ENCODE results near the gene NUMB. TPM values are rescaled to one million over a fixed set of nuclear protein-coding genes. Genes with fewer than 3 reads are reported as not detected.

NUMB gene
- total and polyA plus RNA-seq, 2 experiments from 2014 or later, result 64.8 to 142 TPM

DNA sequence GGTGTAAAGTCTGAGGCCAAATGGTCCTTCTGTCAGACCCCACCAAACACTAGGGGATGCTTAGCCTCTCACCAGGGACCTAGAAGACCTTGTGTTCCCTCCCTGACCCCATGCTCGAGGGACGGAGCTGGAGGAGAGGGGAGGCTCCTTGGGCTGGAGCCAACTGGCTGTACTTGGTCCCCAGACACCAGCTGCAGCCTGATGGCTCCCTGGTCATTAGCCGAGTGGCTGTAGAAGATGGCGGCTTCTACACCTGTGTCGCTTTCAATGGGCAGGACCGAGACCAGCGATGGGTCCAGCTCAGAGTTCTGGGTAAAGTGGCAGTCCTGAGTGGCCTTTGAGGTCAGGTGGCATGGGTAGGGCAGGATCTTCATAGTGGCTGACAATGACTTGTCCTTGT is 192.0 kb downstream of the NUMB start:
- no peak for TF ChIP-seq EZH2phosphoT487 (IDR thresholded peaks at IDR 0.05; ENCODE audit: insufficient read depth, low read depth)
- no peak for TF ChIP-seq EZH2 (IDR thresholded peaks at IDR 0.05; ENCODE audit: insufficient read depth, poor library complexity, severe bottlenecking)
- in situ Hi-C loops (cut with MboI), result no loop called here
- no peaks in the 10 kb centered on the region for H3K79me2 ChIP-seq (ENCODE audit: insufficient read depth)
- H3K9ac ChIP-seq, result no peak overlapping the region
- no peaks in the 10 kb centered on the region for H3K4me1 ChIP-seq (ENCODE audit: insufficient read depth)
- no peak for DNase-seq
- H3F3A ChIP-seq (ENCODE audit: insufficient read depth), result peaks cover 38% of the 10 kb centered on the region
- no peaks in the 10 kb centered on the region for H3K9me3 ChIP-seq (ENCODE audit: low read depth)
- no peak overlapping the region for H2AFZ ChIP-seq
- WGBS, 2 experiments (ENCODE audit: low coverage in 1 of 2, low lambda C conversion rate in 2 of 2, missing lambda C conversion rate in 2 of 2), result 84 to 85% methylated on average over 7 of the region's 7 CpGs
- H4K20me1 ChIP-seq (ENCODE audit: insufficient read depth), result no peaks in the 10 kb centered on the region
- H3K9me2 ChIP-seq (ENCODE audit: insufficient read depth), result no peaks in the 10 kb centered on the region
- H3K4me3 ChIP-seq, result no peak overlapping the region
- no peaks in the 10 kb centered on the region for H3K36me3 ChIP-seq (ENCODE audit: low read depth)
- H3K27ac ChIP-seq, result no peak overlapping the region
- no peak overlapping the region for H3K4me2 ChIP-seq (ENCODE audit: unreplicated experiment)
- H3K27me3 ChIP-seq (replicated peaks; ENCODE audit: insufficient read depth), result no peaks in the 10 kb centered on the region

DNA sequence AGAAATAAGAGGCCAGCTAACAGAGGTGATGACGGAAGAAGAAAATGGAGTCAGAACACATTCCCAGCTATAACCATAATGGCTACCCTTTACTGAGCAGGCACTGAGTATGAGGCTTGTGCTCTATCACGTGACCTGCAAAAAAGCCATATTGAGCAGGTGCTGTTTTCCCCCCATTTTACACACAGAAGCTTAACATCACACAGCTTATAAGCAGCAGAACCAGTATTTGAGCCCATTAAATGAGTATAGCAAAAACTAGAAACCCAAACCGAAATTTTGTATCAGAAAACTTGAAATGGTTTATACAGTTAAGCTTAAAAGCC is 192.7 kb downstream of the NUMB start:
- no peaks in the 10 kb centered on the region for H3K79me2 ChIP-seq (ENCODE audit: insufficient read depth)
- H3F3A ChIP-seq (ENCODE audit: insufficient read depth), result peaks cover 31% of the 10 kb centered on the region
- H3K27ac ChIP-seq, result no peak overlapping the region
- no peak overlapping the region for H3K4me3 ChIP-seq
- DNase-seq, result no peak
- no peak overlapping the region for H3K4me2 ChIP-seq (ENCODE audit: unreplicated experiment)
- H2AFZ ChIP-seq, result no peak overlapping the region
- 94 to 95% methylated on average over 3 of the region's 3 CpGs for WGBS, 2 experiments (ENCODE audit: low coverage in 1 of 2, low lambda C conversion rate in 2 of 2, missing lambda C conversion rate in 2 of 2)
- H3K9me3 ChIP-seq (ENCODE audit: low read depth), result no peaks in the 10 kb centered on the region
- no peaks in the 10 kb centered on the region for H3K4me1 ChIP-seq (ENCODE audit: insufficient read depth)
- in situ Hi-C loops (cut with MboI), result no loop called here
- no peaks in the 10 kb centered on the region for H3K9me2 ChIP-seq (ENCODE audit: insufficient read depth)
- H4K20me1 ChIP-seq (ENCODE audit: insufficient read depth), result no peaks in the 10 kb centered on the region
- TF ChIP-seq EZH2 (IDR thresholded peaks at IDR 0.05; ENCODE audit: insufficient read depth, poor library complexity, severe bottlenecking) (no peak), EZH2phosphoT487 (IDR thresholded peaks at IDR 0.05; ENCODE audit: insufficient read depth, low read depth) (no peak)
- no peak overlapping the region for H3K9ac ChIP-seq
- H3K27me3 ChIP-seq (replicated peaks; ENCODE audit: insufficient read depth), result no peaks in the 10 kb centered on the region
- H3K36me3 ChIP-seq (ENCODE audit: low read depth), result no peaks in the 10 kb centered on the region

DNA sequence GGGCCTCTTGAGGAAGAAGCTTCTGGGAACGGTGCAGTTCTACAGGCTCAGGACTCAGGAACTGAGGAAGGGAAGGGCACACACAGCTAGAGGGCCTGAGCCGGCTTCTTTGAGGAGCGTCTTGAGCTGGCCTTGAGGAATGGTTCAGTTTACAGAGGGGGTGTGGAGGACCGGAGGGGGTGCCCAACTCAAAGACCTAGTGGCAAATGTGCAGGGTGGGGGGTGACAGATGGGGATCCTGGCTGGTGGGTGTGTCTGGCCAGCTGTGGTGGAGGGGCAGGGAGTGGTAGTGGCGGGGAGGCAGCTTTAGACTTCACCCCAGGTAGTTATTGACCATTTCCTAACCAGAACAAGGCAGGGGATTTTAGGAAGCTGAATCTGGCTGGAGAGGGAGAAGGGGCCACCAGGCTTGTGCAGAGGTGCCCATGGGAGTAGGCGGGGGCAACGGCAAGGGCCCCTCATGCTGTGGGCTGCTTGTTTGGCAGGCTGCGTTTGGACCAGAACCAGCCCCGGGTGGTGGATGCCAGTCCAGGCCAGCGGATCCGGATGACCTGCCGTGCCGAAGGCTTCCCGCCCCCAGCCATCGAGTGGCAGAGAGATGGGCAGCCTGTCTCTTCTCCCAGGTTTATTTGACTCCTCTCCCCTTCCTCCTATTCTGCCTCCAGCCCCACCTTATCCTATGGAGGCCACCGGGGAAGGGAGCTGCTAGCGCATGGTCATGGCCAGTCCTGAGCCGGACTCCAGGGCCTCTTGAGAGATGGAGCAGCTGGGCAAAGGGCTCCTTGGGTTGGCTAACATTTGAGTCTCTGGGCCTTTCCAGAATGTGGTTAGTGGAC is 193.2 kb downstream of the NUMB start:
- Histone ChIP-seq H3K4me2 (ENCODE audit: unreplicated experiment) (no peak overlapping the region), H3K9ac (no peak overlapping the region), H3K4me3 (no peak overlapping the region), H3K9me3 (ENCODE audit: low read depth) (no peaks in the 10 kb centered on the region), H3K27me3 (replicated peaks; ENCODE audit: insufficient read depth) (no peaks in the 10 kb centered on the region), H3K27ac (no peak overlapping the region), H3K36me3 (ENCODE audit: low read depth) (no peaks in the 10 kb centered on the region), H2AFZ (no peak overlapping the region), H3F3A (ENCODE audit: insufficient read depth) (peaks cover 25% of the 10 kb centered on the region), H3K4me1 (ENCODE audit: insufficient read depth) (no peaks in the 10 kb centered on the region), H3K9me2 (ENCODE audit: insufficient read depth) (no peaks in the 10 kb centered on the region), H4K20me1 (ENCODE audit: insufficient read depth) (no peaks in the 10 kb centered on the region), H3K79me2 (ENCODE audit: insufficient read depth) (no peaks in the 10 kb centered on the region)
- in situ Hi-C loops (cut with MboI), result no loop called here
- no peak for DNase-seq
- 70 to 79% methylated on average over 12 to 18 of the region's 18 CpGs for WGBS, 2 experiments (ENCODE audit: low coverage in 1 of 2, low lambda C conversion rate in 2 of 2, missing lambda C conversion rate in 2 of 2)
- no peak for TF ChIP-seq EZH2phosphoT487 (IDR thresholded peaks at IDR 0.05; ENCODE audit: insufficient read depth, low read depth)
- TF ChIP-seq EZH2 (IDR thresholded peaks at IDR 0.05; ENCODE audit: insufficient read depth, poor library complexity, severe bottlenecking), result no peak

DNA sequence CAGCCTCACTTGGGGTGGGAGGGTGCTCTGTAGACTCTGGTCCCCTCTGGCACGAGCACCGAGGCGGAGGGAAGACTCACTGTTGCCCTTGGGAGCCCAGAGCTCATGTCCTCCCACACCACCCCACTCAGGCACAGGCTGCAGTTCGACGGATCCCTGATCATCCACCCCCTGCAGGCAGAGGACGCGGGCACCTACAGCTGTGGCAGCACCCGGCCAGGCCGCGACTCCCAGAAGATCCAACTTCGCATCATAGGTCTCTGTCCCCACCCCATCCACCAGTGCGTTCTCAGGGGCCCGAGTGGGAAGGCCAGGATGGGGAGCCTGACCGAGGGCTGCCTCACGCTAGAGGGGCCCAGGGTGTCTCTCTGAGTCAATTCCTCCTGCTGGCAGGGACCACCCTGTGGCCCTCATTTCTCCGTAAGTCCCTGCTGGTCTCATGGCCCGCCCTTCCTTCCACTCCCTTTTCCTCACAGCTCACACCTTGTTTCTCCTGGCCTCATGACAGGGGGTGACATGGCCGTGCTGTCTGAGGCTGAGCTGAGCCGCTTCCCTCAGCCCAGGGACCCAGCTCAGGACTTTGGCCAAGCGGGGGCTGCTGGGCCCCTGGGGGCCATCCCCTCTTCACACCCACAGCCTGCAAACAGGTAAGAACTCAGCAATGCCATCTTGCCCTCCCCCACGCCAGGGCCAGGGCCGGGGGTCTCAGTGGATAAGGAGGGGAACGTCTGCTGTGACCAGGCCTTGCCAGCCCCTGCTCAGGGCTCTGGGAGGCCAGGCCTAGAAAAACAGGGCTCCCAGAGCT is 194.1 kb downstream of the NUMB start:
- H3K79me2 ChIP-seq (ENCODE audit: insufficient read depth), result no peaks in the 10 kb centered on the region
- in situ Hi-C loops (cut with MboI), result no loop called here
- H3K9me2 ChIP-seq (ENCODE audit: insufficient read depth), result no peaks in the 10 kb centered on the region
- TF ChIP-seq EZH2phosphoT487 (IDR thresholded peaks at IDR 0.05; ENCODE audit: insufficient read depth, low read depth) (no peak), EZH2 (IDR thresholded peaks at IDR 0.05; ENCODE audit: insufficient read depth, poor library complexity, severe bottlenecking) (no peak)
- no peaks in the 10 kb centered on the region for H3K4me1 ChIP-seq (ENCODE audit: insufficient read depth)
- H3F3A ChIP-seq (ENCODE audit: insufficient read depth), result peaks cover 17% of the 10 kb centered on the region
- H3K27ac ChIP-seq, result no peak overlapping the region
- H3K36me3 ChIP-seq (ENCODE audit: low read depth), result no peaks in the 10 kb centered on the region
- H3K9me3 ChIP-seq (ENCODE audit: low read depth), result no peaks in the 10 kb centered on the region
- no peaks in the 10 kb centered on the region for H4K20me1 ChIP-seq (ENCODE audit: insufficient read depth)
- DNase-seq, result no peak
- H3K4me2 ChIP-seq (ENCODE audit: unreplicated experiment), result no peak overlapping the region
- no peak overlapping the region for H3K4me3 ChIP-seq
- H3K27me3 ChIP-seq (replicated peaks; ENCODE audit: insufficient read depth), result no peaks in the 10 kb centered on the region
- WGBS, 2 experiments (ENCODE audit: low coverage in 1 of 2, low lambda C conversion rate in 2 of 2, missing lambda C conversion rate in 2 of 2), result 87% methylated on average over 21 to 23 of the region's 23 CpGs
- no peak overlapping the region for H3K9ac ChIP-seq
- no peak overlapping the region for H2AFZ ChIP-seq

All from GM23248 (cell line).